ENCODE measurements around the gene CSF3R.

DNA sequence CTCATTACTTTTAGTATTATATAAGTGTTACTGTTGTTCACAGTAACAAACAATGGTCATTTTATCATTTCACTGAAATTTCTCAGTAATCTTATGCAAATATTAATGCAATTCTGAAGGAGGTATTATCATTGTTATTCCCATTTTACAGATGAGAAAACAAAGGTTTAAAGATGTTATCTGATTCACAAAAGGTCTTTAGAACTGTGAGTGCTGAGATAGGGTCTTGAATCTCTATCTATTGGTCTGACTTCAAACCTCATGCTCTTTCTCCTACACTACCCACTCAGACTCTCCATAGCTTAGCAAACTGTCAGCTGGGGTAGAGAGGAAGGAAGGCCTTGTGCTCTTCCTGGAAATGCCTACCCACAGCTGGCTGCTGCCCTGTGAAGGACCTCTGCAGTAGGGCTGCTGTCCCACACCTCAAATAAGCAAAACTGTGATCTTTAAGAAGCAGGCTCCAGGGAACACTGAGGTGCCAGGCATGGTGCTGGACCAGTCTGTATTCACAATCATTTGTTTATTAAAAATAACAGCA is 26.3 kb downstream of the CSF3R start:
- TF ChIP-seq EZH2 (IDR thresholded peaks at IDR 0.05) (no peak), FOXP2 (optimal IDR thresholded peaks at IDR 0.05; ENCODE audit: control extremely low read depth, extremely low read length, insufficient read depth) (no peak)
